SK-N-SH (cell line): ENCODE data around the gene HAND1. TPM values are rescaled to one million over a fixed set of nuclear protein-coding genes. Genes with fewer than 3 reads are reported as not detected.

Experiments
- CTCF ChIA-PET: fragments of 300-600, 350-600 bp; formaldehyde crosslinking; extraction: SDS; loops from one replicate; lab custom pipeline; 2021; lab: Yijun Ruan, JAX
- POLR2A ChIA-PET: fragments of 350-600 bp; sonication (Branson Sonifier 250); formaldehyde crosslinking; extraction: SDS; loops from one replicate; lab custom pipeline; 2020; ENCODE audit warnings: antibody characterized with exemption, inconsistent platforms; lab: Yijun Ruan, JAX
- DNase-seq: peaks from one replicate; pipeline ENCODE4 v3.0.0; 2012
- H2AFZ ChIP-seq: fragments of 200-600 bp; sonication (generic); 2 replicates; pipeline ENCODE4 v1.8.1; 2016; ENCODE audit warnings: antibody characterized with exemption, mild to moderate bottlenecking, low read depth
- H3F3A ChIP-seq: fragments of 200-600 bp; sonication (generic); replicated peaks from 2 replicates; pipeline ENCODE3; 2016; ENCODE audit warnings: antibody characterized with exemption, mild to moderate bottlenecking; ENCODE audit not compliant: insufficient read depth
- H3K27ac ChIP-seq, 2 experiments: fragments of 200-500 bp in 1 of 2; fragments of 200-600 bp in 1 of 2; sonication (Bioruptor generic) in 1 of 2; sonication (generic), shearing (Covaris generic) in 1 of 2; 2 replicates each; pipeline versions ENCODE4 v1.5.1 to v1.6.1; 2014 to 2016; ENCODE audit warnings: low read depth in 2 of 2, inconsistent platforms in 1 of 2, low read length in 1 of 2, mild to moderate bottlenecking in 1 of 2, mixed read lengths in 1 of 2
- H3K27me3 ChIP-seq: fragments of 200-600 bp; sonication (generic), shearing (Covaris generic); 2 replicates; pipeline ENCODE4 v1.6.1; 2016; ENCODE audit warnings: mixed run types; ENCODE audit not compliant: insufficient read depth
- H3K36me3 ChIP-seq, 2 experiments: fragments of 200-500 bp in 1 of 2; fragments of 200-600 bp in 1 of 2; sonication (Bioruptor generic) in 1 of 2; sonication (generic) in 1 of 2; replicated peaks in 1 of 2; 2 replicates each; pipeline versions ENCODE3 to v1.5.1; 2014 to 2016; ENCODE audit warnings: low read length in 1 of 2, mild to moderate bottlenecking in 1 of 2; ENCODE audit not compliant: insufficient read depth in 2 of 2, control insufficient read depth in 1 of 2
- H3K4me1 ChIP-seq, 2 experiments: fragments of 200-500 bp in 1 of 2; fragments of 200-600 bp in 1 of 2; sonication (Bioruptor generic) in 1 of 2; sonication (generic), shearing (Covaris generic) in 1 of 2; 2 replicates each; pipeline versions ENCODE4 v1.5.1 to v1.6.1; 2014 to 2016; ENCODE audit warnings: low read depth in 1 of 2, low read length in 1 of 2, mixed run types in 1 of 2; ENCODE audit not compliant: insufficient read depth in 2 of 2, control insufficient read depth in 1 of 2
- H3K4me2 ChIP-seq: fragments of 200-600 bp; sonication (generic), shearing (Covaris generic); 2 replicates; pipeline ENCODE4 v1.6.1; 2017; ENCODE audit warnings: mixed run types
- H3K4me3 ChIP-seq, 2 experiments: fragments of 200-500 bp in 1 of 2; fragments of 200-600 bp in 1 of 2; sonication (Bioruptor generic) in 1 of 2; sonication (generic), shearing (Covaris generic) in 1 of 2; 2 replicates each; pipeline versions ENCODE4 v1.5.1 to v1.8.1; 2014 to 2016; ENCODE audit warnings: low read depth in 2 of 2, inconsistent platforms in 1 of 2, low read length in 1 of 2, mild to moderate bottlenecking in 1 of 2, mixed read lengths in 1 of 2, moderate library complexity in 1 of 2
- H3K79me2 ChIP-seq: fragments of 200-600 bp; sonication (generic); 2 replicates; pipeline ENCODE4 v1.8.1; 2017; ENCODE audit warnings: mild to moderate bottlenecking; ENCODE audit not compliant: insufficient read depth
- H3K9ac ChIP-seq: fragments of 200-600 bp; sonication (generic); 2 replicates; pipeline ENCODE4 v1.6.1; 2017; ENCODE audit warnings: mixed run types
- H3K9me2 ChIP-seq: fragments of 200-600 bp; sonication (generic); 2 replicates; pipeline ENCODE4 v1.6.1; 2017; ENCODE audit warnings: mixed run types
- H3K9me3 ChIP-seq: fragments of 200-600 bp; sonication (generic); 2 replicates; pipeline ENCODE4 v1.6.1; 2017; ENCODE audit warnings: mixed run types, mild to moderate bottlenecking, moderate library complexity
- H4K20me1 ChIP-seq: fragments of 200-600 bp; sonication (generic); 2 replicates; pipeline ENCODE4 v1.6.1; 2017; ENCODE audit warnings: mild to moderate bottlenecking, mixed run types; ENCODE audit not compliant: insufficient read depth
- CHD2 ChIP-seq: fragments of 150-350 bp; IDR thresholded peaks from 2 replicates; pipeline ENCODE4 v1.6.1; 2018; ENCODE audit warnings: low read length; ENCODE audit not compliant: partially characterized antibody
- ELF1 ChIP-seq: IDR thresholded peaks from 2 replicates; pipeline ENCODE4 v1.4.0; 2012
- EZH2phosphoT487 ChIP-seq: fragments of 200-600 bp; sonication (generic); IDR thresholded peaks from 2 replicates; pipeline ENCODE4 v1.6.1; 2017; ENCODE audit warnings: low read depth, mixed run types, mild to moderate bottlenecking, antibody characterized with exemption, moderate library complexity, borderline replicate concordance
- GATA2 ChIP-seq: sonication (generic); formaldehyde crosslinking; IDR thresholded peaks from 2 replicates; pipeline ENCODE4 v1.5.0; 2020; ENCODE audit warnings: mild to moderate bottlenecking, missing genetic modification reagents
- JUND ChIP-seq: IDR thresholded peaks from 2 replicates; pipeline ENCODE4 v1.4.0; 2012
- MEF2A ChIP-seq: IDR thresholded peaks from 2 replicates; pipeline ENCODE4 v1.4.0; 2012; ENCODE audit warnings: low read depth, borderline replicate concordance
- NFIC ChIP-seq: IDR thresholded peaks from 2 replicates; pipeline ENCODE4 v1.4.0; 2012; ENCODE audit warnings: borderline replicate concordance
- POLR2AphosphoS5 ChIP-seq: IDR thresholded peaks from 2 replicates; pipeline ENCODE4 v1.6.1; 2012; ENCODE audit warnings: low read depth, low read length
- RCOR1 ChIP-seq: fragments of 150-350 bp; IDR thresholded peaks from 2 replicates; pipeline ENCODE4 v1.6.1; 2017; ENCODE audit warnings: antibody characterized with exemption, low read length
- RXRA ChIP-seq: IDR thresholded peaks from 2 replicates; pipeline ENCODE4 v1.4.0; 2012; ENCODE audit warnings: low read depth, mild to moderate bottlenecking, borderline replicate concordance
- SIN3A ChIP-seq: IDR thresholded peaks from 2 replicates; pipeline ENCODE4 v1.6.1; 2012; ENCODE audit warnings: low read depth, mild to moderate bottlenecking, low read length, moderate library complexity, borderline replicate concordance
- SMC3 ChIP-seq: IDR thresholded peaks from 2 replicates; pipeline ENCODE4 v1.6.1; 2012; ENCODE audit warnings: low read depth, low read length, improper control_type of control experiment
- TEAD4 ChIP-seq: IDR thresholded peaks from 2 replicates; pipeline ENCODE4 v1.4.0; 2012; ENCODE audit warnings: mild to moderate bottlenecking, borderline replicate concordance; ENCODE audit not compliant: insufficient read depth
- YY1 ChIP-seq: IDR thresholded peaks from 2 replicates; pipeline ENCODE4 v1.4.0; 2012; ENCODE audit warnings: low read depth, mild to moderate bottlenecking
- WGBS: methylation state at CpG from one replicate; pipeline ENCODE4 v1.1.6; 2017; ENCODE audit warnings: low lambda C conversion rate; 5-methylcytosine and 5-hydroxymethylcytosine counted together
- polyA plus RNA-seq, 3 experiments: library from polyadenylated mRNA; depleted of rRNA; stranded (reverse); fragments of >200 nt; gene quantifications; 2 replicates each; pipeline ENCODE4 v1.2.3, GENCODE V29; 2012
- TF ChIP-seq, protein P1 (sequence below): fragments of 150-350 bp; IDR thresholded peaks from 2 replicates; pipeline ENCODE4 v1.6.1; 2017; ENCODE audit warnings: antibody characterized with exemption, low read length, low read depth, borderline replicate concordance
- TF ChIP-seq, protein P2 (sequence below): IDR thresholded peaks from 2 replicates; pipeline ENCODE4 v1.4.0; 2012; ENCODE audit warnings: low read depth
- TF ChIP-seq, protein P3 (sequence below): fragments of 150-350 bp; IDR thresholded peaks from 2 replicates; pipeline ENCODE4 v1.6.1; 2016; ENCODE audit warnings: mild to moderate bottlenecking, low read depth, low read length
- TF ChIP-seq, protein P4 (sequence below): IDR thresholded peaks from 2 replicates; pipeline ENCODE4 v1.6.1; 2012; ENCODE audit warnings: mild to moderate bottlenecking, low read depth, low read length, moderate library complexity
- TF ChIP-seq, protein P5 (sequence below): IDR thresholded peaks from 2 replicates; pipeline ENCODE4 v1.4.0; 2012; ENCODE audit warnings: low read depth, borderline replicate concordance

HAND1 gene
- polyA plus RNA-seq, 1 of the 3 experiments (the other 2 are of a cell fraction), result 1.1 TPM

DNA sequence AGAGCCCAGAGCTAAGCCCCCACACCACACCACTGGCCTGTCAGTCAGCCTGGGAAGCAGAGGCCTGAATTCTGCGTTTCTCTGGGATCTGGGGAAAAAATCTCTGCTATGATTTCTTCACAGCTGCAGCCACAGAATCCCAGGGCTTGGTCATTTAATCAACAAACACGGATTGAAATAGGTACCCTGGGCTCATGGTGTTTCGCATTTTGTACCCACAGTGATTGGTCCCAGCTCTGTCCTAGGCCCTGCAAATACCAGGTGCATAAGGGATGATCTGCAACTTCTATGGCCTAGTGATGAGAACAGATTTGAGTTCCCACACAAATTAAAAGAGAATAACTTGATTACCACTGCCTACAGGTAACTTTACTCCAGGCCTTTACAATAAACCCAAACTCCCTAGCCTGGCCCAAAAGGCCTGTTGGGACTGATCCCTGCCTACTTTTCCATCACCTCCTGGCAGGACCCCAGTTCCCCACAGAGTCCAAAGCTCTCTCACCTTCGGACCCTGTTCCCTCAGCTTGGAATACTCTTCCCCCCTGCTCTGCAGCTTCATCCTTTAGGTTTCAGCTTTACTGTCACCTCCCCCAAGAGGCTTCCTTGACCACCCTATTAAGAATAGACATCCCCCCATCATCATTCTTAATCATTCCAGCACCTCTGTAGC lies 46.9 kb downstream of the HAND1 start:
- H3K4me3 ChIP-seq, result no peak overlapping the region
- H3K9me2 ChIP-seq, result no peaks in the 10 kb centered on the region
- WGBS, result 95% methylated on average over 4 of the region's 4 CpGs
- no peak overlapping the region for H3K27ac ChIP-seq
- no peak overlapping the region for H2AFZ ChIP-seq
- peaks cover 7 to 14% of the 10 kb centered on the region in 2 experiments for H3K36me3 ChIP-seq
- H3K27me3 ChIP-seq, result no peaks in the 10 kb centered on the region
- H3K79me2 ChIP-seq, result no peaks in the 10 kb centered on the region
- H3K9me3 ChIP-seq, result no peaks in the 10 kb centered on the region
- no peaks in the 10 kb centered on the region for H4K20me1 ChIP-seq
- H3K9ac ChIP-seq, result no peak overlapping the region
- DNase-seq, result no peak
- no peak overlapping the region for H3K4me2 ChIP-seq
- H3K4me1 ChIP-seq, result no peaks in the 10 kb centered on the region
- POLR2A ChIA-PET, result no interaction called here
- no peak for TF ChIP-seq SIN3A
- no peak for TF ChIP-seq GATA2 (CRISPR knock-in tag)
- TF ChIP-seq, protein P1, sequence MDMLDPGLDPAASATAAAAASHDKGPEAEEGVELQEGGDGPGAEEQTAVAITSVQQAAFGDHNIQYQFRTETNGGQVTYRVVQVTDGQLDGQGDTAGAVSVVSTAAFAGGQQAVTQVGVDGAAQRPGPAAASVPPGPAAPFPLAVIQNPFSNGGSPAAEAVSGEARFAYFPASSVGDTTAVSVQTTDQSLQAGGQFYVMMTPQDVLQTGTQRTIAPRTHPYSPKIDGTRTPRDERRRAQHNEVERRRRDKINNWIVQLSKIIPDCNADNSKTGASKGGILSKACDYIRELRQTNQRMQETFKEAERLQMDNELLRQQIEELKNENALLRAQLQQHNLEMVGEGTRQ, result no peak
- no peak for TF ChIP-seq JUND
- TF ChIP-seq POLR2AphosphoS5, result no peak
- TF ChIP-seq, protein P2, sequence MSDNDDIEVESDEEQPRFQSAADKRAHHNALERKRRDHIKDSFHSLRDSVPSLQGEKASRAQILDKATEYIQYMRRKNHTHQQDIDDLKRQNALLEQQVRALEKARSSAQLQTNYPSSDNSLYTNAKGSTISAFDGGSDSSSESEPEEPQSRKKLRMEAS, result no peak
- TF ChIP-seq, protein P3, sequence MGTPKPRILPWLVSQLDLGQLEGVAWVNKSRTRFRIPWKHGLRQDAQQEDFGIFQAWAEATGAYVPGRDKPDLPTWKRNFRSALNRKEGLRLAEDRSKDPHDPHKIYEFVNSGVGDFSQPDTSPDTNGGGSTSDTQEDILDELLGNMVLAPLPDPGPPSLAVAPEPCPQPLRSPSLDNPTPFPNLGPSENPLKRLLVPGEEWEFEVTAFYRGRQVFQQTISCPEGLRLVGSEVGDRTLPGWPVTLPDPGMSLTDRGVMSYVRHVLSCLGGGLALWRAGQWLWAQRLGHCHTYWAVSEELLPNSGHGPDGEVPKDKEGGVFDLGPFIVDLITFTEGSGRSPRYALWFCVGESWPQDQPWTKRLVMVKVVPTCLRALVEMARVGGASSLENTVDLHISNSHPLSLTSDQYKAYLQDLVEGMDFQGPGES, result no peak
- no peak for TF ChIP-seq CHD2
- no peak for TF ChIP-seq SMC3
- TF ChIP-seq MEF2A, result no peak
- TF ChIP-seq NFIC, result no peak
- no peak for TF ChIP-seq ELF1
- TF ChIP-seq EZH2phosphoT487, result no peak
- no peak for TF ChIP-seq TEAD4
- TF ChIP-seq RCOR1, result no peak
- TF ChIP-seq, protein P4, sequence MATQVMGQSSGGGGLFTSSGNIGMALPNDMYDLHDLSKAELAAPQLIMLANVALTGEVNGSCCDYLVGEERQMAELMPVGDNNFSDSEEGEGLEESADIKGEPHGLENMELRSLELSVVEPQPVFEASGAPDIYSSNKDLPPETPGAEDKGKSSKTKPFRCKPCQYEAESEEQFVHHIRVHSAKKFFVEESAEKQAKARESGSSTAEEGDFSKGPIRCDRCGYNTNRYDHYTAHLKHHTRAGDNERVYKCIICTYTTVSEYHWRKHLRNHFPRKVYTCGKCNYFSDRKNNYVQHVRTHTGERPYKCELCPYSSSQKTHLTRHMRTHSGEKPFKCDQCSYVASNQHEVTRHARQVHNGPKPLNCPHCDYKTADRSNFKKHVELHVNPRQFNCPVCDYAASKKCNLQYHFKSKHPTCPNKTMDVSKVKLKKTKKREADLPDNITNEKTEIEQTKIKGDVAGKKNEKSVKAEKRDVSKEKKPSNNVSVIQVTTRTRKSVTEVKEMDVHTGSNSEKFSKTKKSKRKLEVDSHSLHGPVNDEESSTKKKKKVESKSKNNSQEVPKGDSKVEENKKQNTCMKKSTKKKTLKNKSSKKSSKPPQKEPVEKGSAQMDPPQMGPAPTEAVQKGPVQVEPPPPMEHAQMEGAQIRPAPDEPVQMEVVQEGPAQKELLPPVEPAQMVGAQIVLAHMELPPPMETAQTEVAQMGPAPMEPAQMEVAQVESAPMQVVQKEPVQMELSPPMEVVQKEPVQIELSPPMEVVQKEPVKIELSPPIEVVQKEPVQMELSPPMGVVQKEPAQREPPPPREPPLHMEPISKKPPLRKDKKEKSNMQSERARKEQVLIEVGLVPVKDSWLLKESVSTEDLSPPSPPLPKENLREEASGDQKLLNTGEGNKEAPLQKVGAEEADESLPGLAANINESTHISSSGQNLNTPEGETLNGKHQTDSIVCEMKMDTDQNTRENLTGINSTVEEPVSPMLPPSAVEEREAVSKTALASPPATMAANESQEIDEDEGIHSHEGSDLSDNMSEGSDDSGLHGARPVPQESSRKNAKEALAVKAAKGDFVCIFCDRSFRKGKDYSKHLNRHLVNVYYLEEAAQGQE, result no peak
- TF ChIP-seq, protein P5, sequence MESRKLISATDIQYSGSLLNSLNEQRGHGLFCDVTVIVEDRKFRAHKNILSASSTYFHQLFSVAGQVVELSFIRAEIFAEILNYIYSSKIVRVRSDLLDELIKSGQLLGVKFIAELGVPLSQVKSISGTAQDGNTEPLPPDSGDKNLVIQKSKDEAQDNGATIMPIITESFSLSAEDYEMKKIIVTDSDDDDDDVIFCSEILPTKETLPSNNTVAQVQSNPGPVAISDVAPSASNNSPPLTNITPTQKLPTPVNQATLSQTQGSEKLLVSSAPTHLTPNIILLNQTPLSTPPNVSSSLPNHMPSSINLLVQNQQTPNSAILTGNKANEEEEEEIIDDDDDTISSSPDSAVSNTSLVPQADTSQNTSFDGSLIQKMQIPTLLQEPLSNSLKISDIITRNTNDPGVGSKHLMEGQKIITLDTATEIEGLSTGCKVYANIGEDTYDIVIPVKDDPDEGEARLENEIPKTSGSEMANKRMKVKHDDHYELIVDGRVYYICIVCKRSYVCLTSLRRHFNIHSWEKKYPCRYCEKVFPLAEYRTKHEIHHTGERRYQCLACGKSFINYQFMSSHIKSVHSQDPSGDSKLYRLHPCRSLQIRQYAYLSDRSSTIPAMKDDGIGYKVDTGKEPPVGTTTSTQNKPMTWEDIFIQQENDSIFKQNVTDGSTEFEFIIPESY, result no peak
- no peak for TF ChIP-seq YY1
- no peak for TF ChIP-seq RXRA
- CTCF ChIA-PET, result interaction anchor here (0.7 to 2.9 kb wide), 5 partner anchors 9 to 358 kb away, joined by 3 to 23 read pairs (median 4); no protein-coding TSS in a partner anchor
- peaks cover 11% of the 10 kb centered on the region for H3F3A ChIP-seq
